Neural cell (in vitro differentiated cells): ENCODE data around the gene SPRYD7. TPM values are rescaled to one million over a fixed set of nuclear protein-coding genes. Genes with fewer than 3 reads are reported as not detected.

ENCODE experiments used
- H2AFZ ChIP-seq: fragments of 200-600, 300-800 bp; sonication (generic), shearing (Covaris generic); 2 replicates; pipeline ENCODE4 v1.6.0; 2014; ENCODE audit warnings: low read depth, mild to moderate bottlenecking, antibody characterized with exemption, low read length, moderate library complexity
- H3F3A ChIP-seq: fragments of 200-600 bp; shearing (Covaris generic); 2 replicates; pipeline ENCODE4 v1.6.1; 2016; ENCODE audit warnings: mild to moderate bottlenecking, moderate library complexity, mixed read lengths, antibody characterized with exemption, low read length; ENCODE audit not compliant: insufficient read depth, poor library complexity, severe bottlenecking
- H3K27ac ChIP-seq: fragments of 200-600, 300-800 bp; sonication (generic), shearing (Covaris generic); 2 replicates; pipeline ENCODE4 v1.5.1; 2014; ENCODE audit warnings: mild to moderate bottlenecking, low read length, moderate library complexity
- H3K27me3 ChIP-seq: fragments of 300-800, 200-600 bp; sonication (generic), shearing (Covaris generic); 2 replicates; pipeline ENCODE4 v1.6.0; 2014; ENCODE audit warnings: mild to moderate bottlenecking, low read depth, low read length, moderate library complexity; ENCODE audit not compliant: insufficient read depth
- H3K36me3 ChIP-seq: fragments of 300-800, 200-600 bp; sonication (generic), shearing (Covaris generic); 2 replicates; pipeline ENCODE4 v1.5.1; 2014; ENCODE audit warnings: mild to moderate bottlenecking, antibody characterized with exemption, low read length, moderate library complexity; ENCODE audit not compliant: insufficient read depth
- H3K4me2 ChIP-seq: fragments of 300-800, 200-600 bp; sonication (generic), shearing (Covaris generic); 2 replicates; pipeline ENCODE4 v1.6.0; 2014; ENCODE audit warnings: mild to moderate bottlenecking, low read length
- H3K4me3 ChIP-seq: fragments of 300-800, 200-600 bp; sonication (generic), shearing (Covaris generic); 2 replicates; pipeline ENCODE4 v1.5.1; 2014; ENCODE audit warnings: mild to moderate bottlenecking, low read length, moderate library complexity
- H3K79me2 ChIP-seq: fragments of 200-600 bp; shearing (Covaris generic); replicated peaks from 2 replicates; pipeline ENCODE4 v1.6.0; 2014; ENCODE audit warnings: mild to moderate bottlenecking, low read length, moderate library complexity; ENCODE audit not compliant: insufficient read depth
- H3K9ac ChIP-seq: fragments of 300-800, 200-600 bp; sonication (generic), shearing (Covaris generic); 2 replicates; pipeline ENCODE4 v1.6.1; 2016; ENCODE audit warnings: mild to moderate bottlenecking, low read length, mixed read lengths
- H3K9me2 ChIP-seq: fragments of 200-600 bp; shearing (Covaris generic); 2 replicates; pipeline ENCODE4 v1.6.1; 2016; ENCODE audit warnings: mild to moderate bottlenecking, low read length, mixed read lengths; ENCODE audit not compliant: insufficient read depth
- H3K9me3 ChIP-seq: fragments of 200-600, 300-800 bp; sonication (generic), shearing (Covaris generic); 2 replicates; pipeline ENCODE4 v1.6.1; 2016; ENCODE audit warnings: mild to moderate bottlenecking, mixed run types, low read length, moderate library complexity, mixed read lengths
- H4K20me1 ChIP-seq: fragments of 200-600 bp; shearing (Covaris generic); 2 replicates; pipeline ENCODE4 v1.6.1; 2016; ENCODE audit warnings: mild to moderate bottlenecking, mixed run types; ENCODE audit not compliant: insufficient read depth
- EP300 ChIP-seq: fragments of 450-650 bp; conservative IDR thresholded peaks from 2 replicates; pipeline ENCODE4 v1.6.1; 2014; ENCODE audit warnings: antibody characterized with exemption, mild to moderate bottlenecking, moderate library complexity; ENCODE audit not compliant: poor library complexity, severe bottlenecking
- EZH2 ChIP-seq: fragments of 200-600, 300-800 bp; shearing (Covaris generic), sonication (generic); IDR thresholded peaks from 2 replicates; pipeline ENCODE4 v1.6.1; 2014; ENCODE audit warnings: antibody characterized with exemption, low read length, borderline replicate concordance, mild to moderate bottlenecking; ENCODE audit not compliant: insufficient read depth, poor library complexity, severe bottlenecking
- MXI1 ChIP-seq: fragments of 450-650 bp; conservative IDR thresholded peaks from 2 replicates; pipeline ENCODE4 v1.6.1; 2014; ENCODE audit warnings: antibody characterized with exemption, mild to moderate bottlenecking; ENCODE audit not compliant: poor library complexity, severe bottlenecking
- POLR2AphosphoS5 ChIP-seq: IDR thresholded peaks from 2 replicates; pipeline ENCODE4 v1.6.1; 2012
- RAD21 ChIP-seq: fragments of 450-650 bp; conservative IDR thresholded peaks from 2 replicates; pipeline ENCODE4 v1.6.1; 2014; ENCODE audit warnings: antibody characterized with exemption, mild to moderate bottlenecking, moderate library complexity
- SMC3 ChIP-seq: fragments of 450-650 bp; conservative IDR thresholded peaks from 2 replicates; pipeline ENCODE4 v1.6.1; 2014; ENCODE audit warnings: antibody characterized with exemption, mild to moderate bottlenecking, moderate library complexity; ENCODE audit not compliant: poor library complexity
- TAF1 ChIP-seq: IDR thresholded peaks from 2 replicates; pipeline ENCODE4 v1.6.1; 2012; ENCODE audit warnings: low read depth
- polyA plus RNA-seq: library from polyadenylated mRNA; depleted of rRNA; stranded (reverse); fragments of >200 nt; gene quantifications from 2 replicates; pipeline ENCODE4 v1.2.3, GENCODE V29; 2014
- TF ChIP-seq, protein P1 (sequence below): fragments of 450-650 bp; IDR thresholded peaks from 2 replicates; pipeline ENCODE4 v1.5.1; 2014; ENCODE audit warnings: antibody characterized with exemption, mild to moderate bottlenecking, moderate library complexity; ENCODE audit not compliant: poor library complexity, severe bottlenecking
- TF ChIP-seq, protein P2 (sequence below): IDR thresholded peaks from 2 replicates; pipeline ENCODE4 v1.6.1; 2012; ENCODE audit warnings: borderline replicate concordance

Gene SPRYD7
- polyA plus RNA-seq, 1 donor from 2014 or later: 15.4 TPM

DNA sequence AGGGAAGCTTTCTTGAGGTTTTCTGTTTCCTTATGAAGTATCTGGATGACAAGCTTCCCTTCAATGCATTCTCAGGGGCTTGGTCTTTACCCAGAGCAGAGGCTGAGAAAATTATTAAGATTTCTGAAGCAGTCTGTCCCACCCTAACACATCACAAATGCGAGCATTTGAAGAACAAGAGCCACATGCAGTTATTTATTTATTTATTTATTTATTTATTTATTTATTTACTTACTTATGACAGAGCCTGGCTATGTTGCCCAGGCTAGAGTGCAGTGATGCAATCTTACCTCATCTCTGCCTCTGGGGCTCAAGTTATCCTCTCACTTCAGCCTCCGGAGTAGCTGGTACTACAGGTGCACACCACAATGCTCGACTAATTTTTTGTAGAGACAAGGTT, 38.4 kb downstream of the SPRYD7 start:
- Histone ChIP-seq H3F3A (no peaks in the 10 kb centered on the region), H2AFZ (no peak overlapping the region), H3K4me2 (no peak overlapping the region), H3K9me3 (no peaks in the 10 kb centered on the region), H3K36me3 (no peaks in the 10 kb centered on the region), H3K9ac (no peak overlapping the region), H3K9me2 (no peaks in the 10 kb centered on the region), H4K20me1 (no peaks in the 10 kb centered on the region), H3K4me3 (no peak overlapping the region), H3K79me2 (no peaks in the 10 kb centered on the region), H3K27ac (no peak overlapping the region), H3K27me3 (no peaks in the 10 kb centered on the region)
- TF ChIP-seq SMC3: no peak
- TF ChIP-seq EP300: no peak
- no peak for TF ChIP-seq RAD21
- no peak for TF ChIP-seq EZH2

DNA sequence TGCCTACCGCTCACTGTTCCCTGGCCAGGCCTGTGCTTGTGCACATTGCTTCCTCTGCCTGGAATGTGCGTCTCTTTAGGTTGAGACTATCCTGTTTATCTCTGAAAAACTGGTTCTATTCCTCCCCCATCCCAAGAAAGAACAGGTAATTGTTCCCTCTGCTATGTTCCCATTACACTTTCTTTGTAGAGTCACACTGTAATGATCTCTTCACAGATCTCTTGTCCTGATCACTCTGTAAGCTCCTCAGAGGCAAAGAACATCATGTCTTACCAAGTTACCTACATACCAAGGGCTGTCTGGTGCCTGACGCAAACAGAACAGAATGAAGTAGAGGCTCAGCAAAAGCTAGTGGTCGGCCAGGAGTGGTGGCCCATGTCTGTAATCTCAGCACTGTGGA, 40.3 kb downstream of the SPRYD7 start:
- no peak overlapping the region for H3K27ac ChIP-seq
- H3K9ac ChIP-seq: no peak overlapping the region
- H3K4me2 ChIP-seq: no peak overlapping the region
- H3K79me2 ChIP-seq: no peaks in the 10 kb centered on the region
- no peak overlapping the region for H2AFZ ChIP-seq
- H3F3A ChIP-seq: no peaks in the 10 kb centered on the region
- no peaks in the 10 kb centered on the region for H3K9me3 ChIP-seq
- H3K27me3 ChIP-seq: no peaks in the 10 kb centered on the region
- H3K4me3 ChIP-seq: no peak overlapping the region
- H4K20me1 ChIP-seq: no peaks in the 10 kb centered on the region
- no peak for TF ChIP-seq MXI1
- no peak for TF ChIP-seq SMC3
- no peak for TF ChIP-seq EP300
- no peaks in the 10 kb centered on the region for H3K36me3 ChIP-seq
- H3K9me2 ChIP-seq: no peaks in the 10 kb centered on the region

DNA sequence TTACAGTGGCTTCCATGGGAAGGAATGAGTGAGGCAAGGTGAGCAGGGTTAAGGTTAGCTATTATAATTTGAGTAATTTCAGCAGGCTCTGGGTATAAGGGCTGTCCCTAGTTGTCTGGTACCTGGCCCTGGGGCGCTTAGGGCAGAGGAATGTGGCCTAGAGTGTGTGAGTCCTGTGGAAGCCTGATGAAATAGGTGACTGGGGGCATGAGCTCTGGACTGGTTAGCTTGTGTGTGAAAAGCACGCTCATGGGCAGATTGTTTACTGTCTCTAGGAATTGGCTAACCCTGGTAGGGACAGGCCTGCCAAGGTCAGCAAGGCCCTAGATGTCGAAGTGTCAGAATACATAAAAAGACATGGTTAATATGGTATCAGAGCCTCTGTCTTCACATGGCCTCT, 42.5 kb downstream of the SPRYD7 start:
- Histone ChIP-seq H3K4me2 (no peak overlapping the region), H3K9me3 (no peaks in the 10 kb centered on the region), H3F3A (no peaks in the 10 kb centered on the region), H3K36me3 (no peaks in the 10 kb centered on the region), H3K9me2 (no peaks in the 10 kb centered on the region), H3K27ac (no peak overlapping the region), H3K79me2 (no peaks in the 10 kb centered on the region), H3K4me3 (no peak overlapping the region), H2AFZ (no peak overlapping the region), H4K20me1 (no peaks in the 10 kb centered on the region), H3K27me3 (no peaks in the 10 kb centered on the region), H3K9ac (no peak overlapping the region)
- no peak for TF ChIP-seq SMC3
- no peak for TF ChIP-seq TAF1
- no peak for TF ChIP-seq RAD21
- TF ChIP-seq, protein P1, sequence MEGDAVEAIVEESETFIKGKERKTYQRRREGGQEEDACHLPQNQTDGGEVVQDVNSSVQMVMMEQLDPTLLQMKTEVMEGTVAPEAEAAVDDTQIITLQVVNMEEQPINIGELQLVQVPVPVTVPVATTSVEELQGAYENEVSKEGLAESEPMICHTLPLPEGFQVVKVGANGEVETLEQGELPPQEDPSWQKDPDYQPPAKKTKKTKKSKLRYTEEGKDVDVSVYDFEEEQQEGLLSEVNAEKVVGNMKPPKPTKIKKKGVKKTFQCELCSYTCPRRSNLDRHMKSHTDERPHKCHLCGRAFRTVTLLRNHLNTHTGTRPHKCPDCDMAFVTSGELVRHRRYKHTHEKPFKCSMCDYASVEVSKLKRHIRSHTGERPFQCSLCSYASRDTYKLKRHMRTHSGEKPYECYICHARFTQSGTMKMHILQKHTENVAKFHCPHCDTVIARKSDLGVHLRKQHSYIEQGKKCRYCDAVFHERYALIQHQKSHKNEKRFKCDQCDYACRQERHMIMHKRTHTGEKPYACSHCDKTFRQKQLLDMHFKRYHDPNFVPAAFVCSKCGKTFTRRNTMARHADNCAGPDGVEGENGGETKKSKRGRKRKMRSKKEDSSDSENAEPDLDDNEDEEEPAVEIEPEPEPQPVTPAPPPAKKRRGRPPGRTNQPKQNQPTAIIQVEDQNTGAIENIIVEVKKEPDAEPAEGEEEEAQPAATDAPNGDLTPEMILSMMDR: no peak
- TF ChIP-seq POLR2AphosphoS5: no peak
- TF ChIP-seq, protein P2, sequence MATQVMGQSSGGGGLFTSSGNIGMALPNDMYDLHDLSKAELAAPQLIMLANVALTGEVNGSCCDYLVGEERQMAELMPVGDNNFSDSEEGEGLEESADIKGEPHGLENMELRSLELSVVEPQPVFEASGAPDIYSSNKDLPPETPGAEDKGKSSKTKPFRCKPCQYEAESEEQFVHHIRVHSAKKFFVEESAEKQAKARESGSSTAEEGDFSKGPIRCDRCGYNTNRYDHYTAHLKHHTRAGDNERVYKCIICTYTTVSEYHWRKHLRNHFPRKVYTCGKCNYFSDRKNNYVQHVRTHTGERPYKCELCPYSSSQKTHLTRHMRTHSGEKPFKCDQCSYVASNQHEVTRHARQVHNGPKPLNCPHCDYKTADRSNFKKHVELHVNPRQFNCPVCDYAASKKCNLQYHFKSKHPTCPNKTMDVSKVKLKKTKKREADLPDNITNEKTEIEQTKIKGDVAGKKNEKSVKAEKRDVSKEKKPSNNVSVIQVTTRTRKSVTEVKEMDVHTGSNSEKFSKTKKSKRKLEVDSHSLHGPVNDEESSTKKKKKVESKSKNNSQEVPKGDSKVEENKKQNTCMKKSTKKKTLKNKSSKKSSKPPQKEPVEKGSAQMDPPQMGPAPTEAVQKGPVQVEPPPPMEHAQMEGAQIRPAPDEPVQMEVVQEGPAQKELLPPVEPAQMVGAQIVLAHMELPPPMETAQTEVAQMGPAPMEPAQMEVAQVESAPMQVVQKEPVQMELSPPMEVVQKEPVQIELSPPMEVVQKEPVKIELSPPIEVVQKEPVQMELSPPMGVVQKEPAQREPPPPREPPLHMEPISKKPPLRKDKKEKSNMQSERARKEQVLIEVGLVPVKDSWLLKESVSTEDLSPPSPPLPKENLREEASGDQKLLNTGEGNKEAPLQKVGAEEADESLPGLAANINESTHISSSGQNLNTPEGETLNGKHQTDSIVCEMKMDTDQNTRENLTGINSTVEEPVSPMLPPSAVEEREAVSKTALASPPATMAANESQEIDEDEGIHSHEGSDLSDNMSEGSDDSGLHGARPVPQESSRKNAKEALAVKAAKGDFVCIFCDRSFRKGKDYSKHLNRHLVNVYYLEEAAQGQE: no peak
- no peak for TF ChIP-seq EP300
